ENCODE results near the gene TSHB.

The TSHB gene

GRCh38 chr1:115057661-115058254 lies 28.1 kb downstream of the TSHB start:
- FAIRE-seq (no peak), DNase-seq (ENCODE audit: insufficient read length, low spot score) (no peak)

GRCh38 chr1:115059316-115059715 lies 29.7 kb downstream of the TSHB start:
- no peak for DNase-seq (ENCODE audit: insufficient read length, low spot score)
- FAIRE-seq, result no peak

- DNase-seq (ENCODE audit: insufficient read length, low spot score) (no peak), FAIRE-seq (no peak)
Measured at GRCh38 chr1:115060501-115060900, 30.9 kb downstream of the TSHB start.

GRCh38 chr1:115062542-115063004 lies 32.9 kb downstream of the TSHB start:
- no peak for DNase-seq (ENCODE audit: insufficient read length, low spot score)

GRCh38 chr1:115063228-115063901 lies 33.7 kb downstream of the TSHB start:
- FAIRE-seq, result no peak

More at GRCh38 chr1:115062542-115063004, 32.9 kb downstream of the TSHB start:
- no peak for FAIRE-seq

GRCh38 chr1:115064461-115064860 lies 34.8 kb downstream of the TSHB start:
- no peak for FAIRE-seq
- no peak for DNase-seq (ENCODE audit: insufficient read length, low spot score)

More at GRCh38 chr1:115063228-115063901, 33.7 kb downstream of the TSHB start:
- no peak for DNase-seq (ENCODE audit: insufficient read length, low spot score)

- FAIRE-seq (no peak), DNase-seq (ENCODE audit: insufficient read length, low spot score) (no peak)
Measured at GRCh38 chr1:115065021-115065420, 35.4 kb downstream of the TSHB start.

- DNase-seq (ENCODE audit: insufficient read length, low spot score) (no peak), FAIRE-seq (no peak)
Measured at GRCh38 chr1:115067161-115067859, 37.7 kb downstream of the TSHB start.

- no peak for DNase-seq (ENCODE audit: insufficient read length, low spot score)
Measured at GRCh38 chr1:115068826-115069585, 39.4 kb downstream of the TSHB start.

GRCh38 chr1:115069659-115070308 lies 40.2 kb downstream of the TSHB start:
- DNase-seq (ENCODE audit: insufficient read length, low spot score), result no peak
- FAIRE-seq, result no peak

More at GRCh38 chr1:115068826-115069585, 39.4 kb downstream of the TSHB start:
- FAIRE-seq, result no peak

- FAIRE-seq (no peak), DNase-seq (ENCODE audit: insufficient read length, low spot score) (no peak)
Measured at GRCh38 chr1:115071012-115071664, 41.5 kb downstream of the TSHB start.

GRCh38 chr1:115073298-115074087 lies 43.9 kb downstream of the TSHB start:
- FAIRE-seq, result no peak

GRCh38 chr1:115074839-115075534 lies 45.4 kb downstream of the TSHB start:
- FAIRE-seq (no peak), DNase-seq (ENCODE audit: insufficient read length, low spot score) (no peak)

More at GRCh38 chr1:115073298-115074087, 43.9 kb downstream of the TSHB start:
- DNase-seq (ENCODE audit: insufficient read length, low spot score), result no peak

- DNase-seq (ENCODE audit: insufficient read length, low spot score) (no peak), FAIRE-seq (no peak)
Measured at GRCh38 chr1:115076384-115076915, 46.8 kb downstream of the TSHB start.

GRCh38 chr1:115077286-115077983 lies 47.8 kb downstream of the TSHB start:
- FAIRE-seq (no peak), DNase-seq (ENCODE audit: insufficient read length, low spot score) (no peak)

- DNase-seq (ENCODE audit: insufficient read length, low spot score) (no peak), FAIRE-seq (no peak)
Measured at GRCh38 chr1:115077984-115078330, 48.3 kb downstream of the TSHB start.

- FAIRE-seq, result no peak
- no peak for DNase-seq (ENCODE audit: insufficient read length, low spot score)
Measured at GRCh38 chr1:115078708-115079107, 49.1 kb downstream of the TSHB start.

- DNase-seq (ENCODE audit: insufficient read length, low spot score), result no peak
- FAIRE-seq, result no peak
Measured at GRCh38 chr1:115082949-115083348, 53.3 kb downstream of the TSHB start.
